ENCODE measurements around the gene CAV2. TPM values are rescaled to one million over a fixed set of nuclear protein-coding genes. Genes with fewer than 3 reads are reported as not detected.
A peak's percentile ranks its signal among the peaks of the same experiment; 100 is the strongest.

The CAV2 gene
- total RNA-seq, 2 donors from 2014 or later, result 8.9 to 16.1 TPM

DNA sequence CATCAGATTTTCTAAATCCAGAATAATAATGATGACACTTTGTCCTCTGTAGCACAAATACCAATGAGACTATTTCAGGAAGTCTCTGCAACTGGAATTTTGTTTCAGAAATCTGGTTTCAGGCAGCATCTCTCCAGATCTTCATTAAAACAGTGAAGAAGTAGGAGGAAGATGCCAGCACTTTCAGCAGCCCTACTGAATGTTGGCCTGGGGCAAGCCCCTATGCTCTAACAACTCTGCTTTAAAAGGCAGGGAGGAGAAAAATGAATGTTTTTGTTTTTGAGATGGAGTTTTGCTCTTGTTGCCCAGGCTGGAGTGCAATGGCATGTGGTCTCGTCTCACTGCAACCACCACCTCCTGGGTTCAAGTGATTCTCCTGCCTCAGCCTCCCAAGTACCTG is 18.1 kb downstream of the CAV2 start:
- no peak for DNase-seq
- intact Hi-C loops (cut with DNase I, micrococcal nuclease), result no loop called here
- ATAC-seq, result no peak

DNA sequence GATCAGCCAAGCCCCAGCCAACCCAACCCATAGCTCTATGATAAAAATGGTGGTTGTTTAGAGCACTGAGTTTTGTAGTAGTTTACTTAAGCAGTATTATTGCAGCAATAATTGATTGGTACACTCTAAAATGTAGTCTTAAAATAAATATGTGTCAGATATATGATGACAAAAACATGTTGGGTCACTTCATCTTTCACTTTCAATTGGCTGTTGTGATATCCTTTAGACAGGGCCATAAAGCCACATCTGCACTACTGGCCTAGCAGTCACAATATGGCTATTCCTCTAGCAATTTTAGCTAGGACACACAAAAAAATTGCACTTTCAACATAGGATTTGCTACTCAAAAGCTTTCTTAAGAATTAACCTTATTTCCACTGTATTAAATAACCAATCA is 19.4 kb downstream of the CAV2 start:
- intact Hi-C loops (cut with DNase I, micrococcal nuclease), result no loop called here
- DNase-seq (no peak), ATAC-seq (no peak)

DNA sequence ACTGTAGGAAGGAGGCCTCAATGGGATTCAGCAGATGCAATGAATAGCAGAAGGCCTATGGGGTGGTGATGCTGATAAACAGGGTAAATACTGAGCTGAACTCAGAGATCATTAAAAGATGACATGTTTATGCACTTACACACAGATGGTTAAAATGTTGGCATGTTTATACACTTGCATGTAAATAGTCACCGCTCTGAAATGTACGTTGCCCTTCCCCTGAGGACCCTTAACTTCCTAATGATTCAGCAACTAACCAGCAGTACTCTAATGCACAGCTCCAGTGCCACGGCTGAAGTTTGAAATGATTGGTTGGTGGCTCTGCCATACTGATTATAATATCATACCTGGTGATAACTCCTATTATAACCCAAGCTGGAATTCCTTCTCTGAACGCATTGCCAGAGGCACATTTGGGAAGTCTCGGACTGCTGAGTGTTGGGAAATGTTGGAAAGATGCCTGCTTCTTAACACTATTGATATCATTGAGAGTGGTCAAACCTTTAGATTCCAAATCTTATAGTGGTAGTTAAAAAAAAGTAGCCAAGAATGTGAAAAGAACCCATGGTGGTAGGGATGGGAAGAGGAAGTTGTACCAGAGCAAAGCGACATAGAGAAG is 21.6 kb downstream of the CAV2 start:
- ATAC-seq (no peak), DNase-seq (no peak)
- intact Hi-C loops (cut with DNase I, micrococcal nuclease), result loop anchor here in 1 of 2 donors (10.0 kb wide), 2 partner anchors 64 to 166 kb away; no protein-coding TSS in a partner anchor

DNA sequence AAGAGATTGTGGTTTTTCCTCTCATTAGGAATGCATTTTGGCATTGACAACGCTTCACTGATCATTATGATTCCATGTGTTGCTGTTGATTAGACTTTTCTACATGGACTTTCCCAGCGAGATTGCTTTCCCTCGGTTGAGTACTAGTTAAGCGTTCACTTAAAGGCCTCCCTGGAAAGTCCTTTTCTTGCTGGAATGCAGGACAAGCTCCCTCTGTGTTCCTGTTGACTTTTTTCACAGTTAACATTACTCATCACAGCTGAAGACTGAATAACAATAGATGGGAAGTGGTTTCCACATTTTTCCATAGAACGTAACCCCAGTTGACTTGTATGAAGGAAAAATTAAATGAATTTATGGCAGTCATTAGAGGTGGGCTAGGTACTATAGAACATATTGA is 22.7 kb downstream of the CAV2 start:
- intact Hi-C loops (cut with DNase I, micrococcal nuclease), result loop anchor here in 1 of 2 donors (10.0 kb wide), 2 partner anchors 63 to 167 kb away; no protein-coding TSS in a partner anchor
- ATAC-seq, result no peak
- DNase-seq, result no peak

DNA sequence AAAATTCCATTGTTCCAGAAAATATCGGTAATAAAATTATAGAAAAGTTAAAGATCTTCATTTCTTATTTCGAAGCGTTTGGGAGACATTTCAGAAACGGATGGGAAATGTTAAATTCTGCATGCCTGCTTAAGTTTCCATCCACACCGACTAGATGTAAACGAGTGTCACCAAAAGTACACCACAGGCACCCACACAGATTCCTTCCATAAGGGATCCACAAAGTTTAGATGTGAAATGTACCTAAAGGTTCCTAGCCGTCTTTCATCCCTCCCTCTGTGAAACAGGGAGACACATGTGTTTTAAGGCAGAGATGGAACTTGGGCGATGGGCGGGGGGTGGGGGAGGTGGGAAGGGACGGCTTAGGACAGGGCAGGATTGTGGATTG is 24.7 kb downstream of the CAV2 start:
- DNase-seq, result no peak
- no peak for ATAC-seq
- intact Hi-C loops (cut with DNase I, micrococcal nuclease), result loop anchor here in 1 of 2 donors (10.0 kb wide), 2 partner anchors 61 to 169 kb away; no protein-coding TSS in a partner anchor

DNA sequence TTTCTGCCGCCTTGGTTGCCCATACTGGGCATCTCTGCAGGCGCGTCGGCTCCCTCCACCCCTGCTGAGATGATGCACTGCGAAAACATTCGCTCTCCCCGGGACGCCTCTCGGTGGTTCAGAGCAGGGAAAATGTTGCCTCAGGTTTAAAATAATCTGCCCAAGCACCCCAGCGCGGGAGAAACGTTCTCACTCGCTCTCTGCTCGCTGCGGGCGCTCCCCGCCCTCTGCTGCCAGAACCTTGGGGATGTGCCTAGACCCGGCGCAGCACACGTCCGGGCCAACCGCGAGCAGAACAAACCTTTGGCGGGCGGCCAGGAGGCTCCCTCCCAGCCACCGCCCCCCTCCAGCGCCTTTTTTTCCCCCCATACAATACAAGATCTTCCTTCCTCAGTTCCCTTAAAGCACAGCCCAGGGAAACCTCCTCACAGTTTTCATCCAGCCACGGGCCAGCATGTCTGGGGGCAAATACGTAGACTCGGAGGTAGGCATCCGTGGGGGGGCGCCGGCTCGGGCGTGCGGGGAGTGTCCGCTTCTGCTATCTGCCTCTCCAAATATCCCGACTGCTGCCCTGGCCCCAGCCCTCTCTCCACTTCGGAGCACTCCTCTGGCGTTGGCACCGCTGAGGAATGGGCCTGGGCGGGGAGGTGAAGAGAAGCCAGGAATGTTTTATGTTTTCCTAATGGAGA is 25.2 kb downstream of the CAV2 start, which contains the start of gene CAV1:
CAV1 (plus strand) TSS at position 428 of the 689 bp plus-strand sequence; CDS start at position 455, 27 bp downstream.
- peak; percentile 69 to 81 for DNase-seq
- peak; percentile 47 for ATAC-seq
- intact Hi-C loops (cut with DNase I, micrococcal nuclease), result loop anchor here in 1 of 2 donors (5.0 to 10.0 kb wide), 3 partner anchors 60 to 252 kb away; no protein-coding TSS in a partner anchor

DNA sequence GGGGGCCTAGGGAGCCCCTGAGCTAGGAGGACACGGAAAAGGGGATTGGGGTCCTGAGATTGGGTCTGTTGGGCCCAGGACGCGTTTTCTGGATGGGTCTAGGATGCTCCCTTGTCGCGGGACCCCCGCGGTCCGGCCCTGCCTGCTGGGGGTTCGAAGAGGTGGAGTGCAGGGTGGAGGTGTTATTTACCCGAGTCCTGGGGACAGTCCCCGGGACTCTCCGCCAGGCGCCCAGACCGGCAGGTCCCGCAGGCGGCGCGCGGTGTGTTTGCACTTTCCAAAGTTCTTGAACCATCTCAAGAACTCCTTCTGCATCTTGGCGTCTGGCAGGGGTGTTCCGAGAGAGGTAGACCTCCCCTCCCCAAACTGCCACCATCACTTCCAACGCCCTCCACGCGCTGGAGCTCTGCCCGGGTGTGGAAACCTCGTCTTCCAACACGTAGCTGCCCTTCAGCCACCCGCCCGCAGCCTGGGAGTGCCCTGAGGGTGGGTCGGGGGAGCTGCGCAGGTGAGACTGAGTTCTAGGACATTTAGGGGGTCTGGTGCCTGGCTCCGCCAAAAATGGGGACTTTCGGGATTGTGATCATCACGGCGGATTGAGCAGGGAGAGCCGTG is 25.9 kb downstream of the CAV2 start:
- peak; percentile 31 to 39 for DNase-seq
- intact Hi-C loops (cut with DNase I, micrococcal nuclease), result loop anchor here in 1 of 2 donors (5.0 to 10.0 kb wide), 3 partner anchors 59 to 253 kb away; no protein-coding TSS in a partner anchor
- ATAC-seq, result peak; percentile 53

DNA sequence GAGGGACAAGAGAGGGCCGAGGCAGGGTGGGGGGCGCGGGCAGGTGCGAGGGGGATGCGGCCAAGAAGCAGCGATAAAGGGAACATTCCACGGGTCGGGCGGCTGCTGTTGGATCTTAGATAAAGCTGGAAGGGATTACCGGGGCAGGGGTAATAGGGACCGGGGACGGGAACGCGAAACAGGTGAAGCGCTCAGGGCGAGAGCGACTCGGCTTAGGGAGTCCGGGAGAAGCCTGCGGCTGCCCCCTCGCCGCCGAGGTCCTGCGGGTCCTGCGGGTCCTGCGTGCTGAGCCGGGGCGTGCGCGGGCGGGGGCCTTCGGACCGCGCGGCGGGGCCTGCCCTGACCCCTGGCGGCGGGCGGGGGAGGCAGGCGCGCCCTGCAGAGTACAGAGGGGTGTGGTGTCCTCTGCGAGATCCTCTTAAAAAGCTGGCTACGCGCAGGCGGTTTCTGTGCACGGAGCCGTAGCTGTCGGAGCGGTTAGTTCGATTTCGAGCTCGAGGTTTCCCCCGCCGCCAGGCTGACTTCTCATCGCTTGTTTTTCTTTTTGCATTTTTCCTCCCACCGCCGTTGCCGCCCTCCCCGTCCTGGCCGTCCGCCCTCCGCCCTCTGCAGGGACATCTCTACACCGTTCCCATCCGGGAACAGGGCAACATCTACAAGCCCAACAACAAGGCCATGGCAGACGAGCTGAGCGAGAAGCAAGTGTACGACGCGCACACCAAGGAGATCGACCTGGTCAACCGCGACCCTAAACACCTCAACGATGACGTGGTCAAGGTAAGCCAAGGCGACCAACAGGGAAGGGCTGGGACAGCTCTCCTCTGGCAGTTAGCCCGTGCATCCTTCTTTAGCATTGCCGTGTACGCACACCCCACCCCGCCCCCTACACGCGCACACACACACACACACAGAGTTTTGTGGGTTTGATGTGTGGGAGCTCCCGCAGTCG is 26.6 kb downstream of the CAV2 start:
- DNase-seq (peak; percentile 72 to 74), ATAC-seq (peak; percentile 94)
- intact Hi-C loops (cut with DNase I, micrococcal nuclease), result loop anchor here in 1 of 2 donors (5.0 to 10.0 kb wide), 3 partner anchors 59 to 254 kb away; no protein-coding TSS in a partner anchor

DNA sequence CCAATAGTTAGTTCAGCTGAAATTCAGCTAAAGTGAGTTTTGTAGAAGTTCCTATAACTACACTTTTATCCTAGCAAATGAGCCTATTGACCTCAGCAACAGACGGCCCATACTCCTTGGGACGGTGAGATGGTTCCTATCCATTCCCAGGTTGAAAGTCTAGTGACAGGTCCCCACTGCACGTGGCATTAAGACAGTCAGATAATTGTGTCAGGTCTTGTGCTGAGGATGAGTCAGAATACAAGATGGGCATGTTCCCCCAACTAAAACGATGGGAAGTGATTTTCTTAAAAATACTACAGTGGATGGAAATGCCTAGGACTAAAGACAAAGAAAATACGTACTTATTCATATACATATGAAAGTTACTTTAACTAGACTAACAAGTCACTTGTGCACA is 27.4 kb downstream of the CAV2 start:
- ATAC-seq (no peak), DNase-seq (no peak)
- intact Hi-C loops (cut with DNase I, micrococcal nuclease), result loop anchor here in 1 of 2 donors (5.0 to 10.0 kb wide), 3 partner anchors 58 to 255 kb away; no protein-coding TSS in a partner anchor

DNA sequence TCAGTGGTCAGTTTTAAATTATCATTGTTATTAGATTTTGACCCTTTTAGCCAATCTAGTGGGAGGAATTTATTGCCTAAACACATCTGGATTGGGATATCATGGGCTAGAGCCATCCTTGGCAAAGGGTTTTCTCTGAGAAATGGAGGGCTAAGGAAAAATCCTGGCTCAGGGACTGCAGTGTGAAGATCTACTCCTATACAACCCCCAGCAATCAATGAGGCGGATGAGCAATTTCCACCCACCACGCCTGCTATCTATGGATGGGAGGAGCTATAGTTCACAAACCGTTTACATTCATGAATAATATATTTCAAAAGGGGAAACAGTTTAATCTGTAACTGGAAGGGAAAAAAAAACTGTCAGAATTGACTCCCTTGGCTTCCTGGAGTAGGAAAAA is 28.0 kb downstream of the CAV2 start:
- DNase-seq (no peak), ATAC-seq (no peak)
- intact Hi-C loops (cut with DNase I, micrococcal nuclease), result loop anchor here in 1 of 2 donors (5.0 to 10.0 kb wide), 3 partner anchors 57 to 255 kb away; no protein-coding TSS in a partner anchor

DNA sequence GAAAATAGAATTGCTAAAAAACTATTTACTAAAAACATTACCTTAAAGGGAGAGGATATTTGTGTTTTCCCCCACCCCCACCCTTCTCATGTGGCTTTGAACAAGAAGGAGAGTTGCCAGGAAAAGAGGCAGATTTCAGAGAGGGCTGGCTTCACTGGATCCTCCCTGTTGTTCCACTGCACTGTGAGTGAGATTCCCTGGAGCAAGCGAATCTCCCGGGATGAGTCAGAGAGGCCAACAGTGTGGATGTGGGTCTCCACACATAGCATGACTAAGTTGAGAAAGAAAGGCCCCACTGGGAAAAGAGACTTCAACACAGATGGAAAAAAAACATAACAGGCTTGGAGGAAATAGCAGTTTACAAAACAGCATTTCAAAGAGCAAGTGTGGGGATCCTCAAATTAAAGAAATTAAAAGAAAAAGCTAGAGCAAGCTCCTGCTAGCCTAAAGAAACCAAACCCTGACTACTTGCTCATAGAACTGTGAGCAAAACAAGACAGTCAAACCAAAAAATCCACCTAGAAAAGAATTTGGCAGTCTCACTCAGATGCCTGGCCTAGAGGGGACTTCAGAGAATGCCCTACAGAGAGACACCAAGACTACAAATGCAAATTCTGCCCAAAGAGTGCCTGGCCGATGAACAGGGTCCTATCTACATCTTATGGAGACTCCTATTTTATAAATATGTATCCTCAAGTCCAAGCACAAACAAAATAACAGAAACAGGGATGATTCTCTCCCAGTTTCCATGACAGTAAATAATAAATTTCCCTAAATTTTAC is 28.7 kb downstream of the CAV2 start:
- ATAC-seq (no peak), DNase-seq (peak in 1 of 2 donors; percentile 45)
- intact Hi-C loops (cut with DNase I, micrococcal nuclease), result loop anchor here in 1 of 2 donors (5.0 to 10.0 kb wide), 3 partner anchors 57 to 256 kb away; no protein-coding TSS in a partner anchor

DNA sequence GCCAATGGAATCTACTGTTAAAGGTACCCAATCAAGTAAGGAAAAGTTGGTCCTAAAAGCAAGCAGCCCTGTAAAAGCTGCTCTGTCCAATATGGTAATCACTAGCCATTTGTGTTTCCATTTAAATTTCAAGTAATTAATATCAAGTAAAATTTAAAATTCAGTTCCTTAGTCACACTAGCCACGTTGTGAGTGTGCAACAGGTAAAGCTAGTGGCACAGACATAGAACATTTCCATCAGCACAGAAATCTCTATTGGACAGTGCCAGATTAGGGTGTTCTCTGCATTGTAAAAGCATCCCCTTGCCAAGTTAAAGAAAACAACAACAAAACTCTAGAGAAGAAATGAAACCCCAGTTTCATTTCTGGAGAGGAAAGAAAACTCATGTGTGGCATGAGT is 29.7 kb downstream of the CAV2 start:
- ATAC-seq (no peak), DNase-seq (no peak)
- intact Hi-C loops (cut with DNase I, micrococcal nuclease), result loop anchor here in 1 of 2 donors (5.0 to 10.0 kb wide), 3 partner anchors 56 to 257 kb away; no protein-coding TSS in a partner anchor

DNA sequence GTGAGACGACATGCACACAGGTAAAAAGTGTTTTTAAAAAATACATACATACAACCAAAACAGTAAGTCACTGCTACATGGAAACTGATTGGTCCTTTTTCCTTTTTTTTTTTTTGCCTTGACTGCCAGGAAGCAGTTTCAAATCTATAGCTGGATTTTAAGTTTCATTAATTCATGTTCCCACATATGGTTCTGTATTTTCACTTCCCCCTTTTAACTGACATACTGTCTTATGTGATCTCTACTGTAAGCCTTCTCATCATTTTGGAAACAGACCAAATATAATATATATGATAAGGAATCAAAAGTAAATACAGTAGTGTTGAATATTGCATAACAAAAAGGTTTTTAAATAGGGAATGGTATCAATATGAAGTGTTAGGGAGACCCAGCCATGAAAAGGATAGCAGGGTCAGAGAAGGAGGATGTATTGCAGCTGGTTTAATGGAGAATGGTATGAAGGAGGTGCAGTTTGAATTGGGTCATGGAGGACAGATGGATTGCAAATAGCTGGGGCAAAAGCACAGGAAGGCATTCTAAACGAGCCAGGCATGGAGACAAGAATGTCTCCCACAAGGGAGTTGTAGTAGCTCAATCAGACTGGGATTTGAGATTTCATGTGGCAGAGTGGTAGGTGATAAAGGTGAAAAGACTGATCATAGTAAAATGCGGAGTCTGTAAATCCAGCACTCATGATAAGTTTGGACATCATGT is 30.7 kb downstream of the CAV2 start:
- intact Hi-C loops (cut with DNase I, micrococcal nuclease), result no loop called here
- DNase-seq (no peak), ATAC-seq (no peak)

DNA sequence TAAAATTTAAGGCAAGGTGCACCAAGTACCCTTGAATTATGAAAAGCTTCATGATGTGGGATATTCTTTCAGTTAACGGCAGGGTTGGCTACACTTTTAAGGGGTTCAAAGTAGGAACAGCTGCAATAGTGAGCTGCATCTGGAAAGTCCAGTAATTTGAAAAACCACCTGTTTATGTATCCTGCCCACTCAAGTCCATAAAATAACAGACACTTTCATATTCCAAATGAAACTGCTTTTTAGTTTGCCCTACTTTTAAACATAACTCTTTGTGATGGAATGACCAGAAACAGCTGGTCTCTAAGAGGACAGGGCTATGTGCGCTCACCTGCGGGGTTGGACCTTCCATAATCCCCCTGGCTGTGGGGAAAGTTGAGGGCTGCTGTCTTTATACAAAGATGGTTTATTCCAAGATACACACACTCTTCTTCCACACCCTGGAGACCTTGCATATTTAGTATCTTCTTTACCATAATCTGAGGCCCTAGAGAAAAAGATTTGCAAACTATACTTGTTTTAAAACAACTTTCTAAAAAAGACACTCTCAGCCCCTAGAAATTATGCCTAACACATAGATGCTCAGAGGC is 32.7 kb downstream of the CAV2 start:
- DNase-seq (no peak), ATAC-seq (no peak)
- intact Hi-C loops (cut with DNase I, micrococcal nuclease), result no loop called here

DNA sequence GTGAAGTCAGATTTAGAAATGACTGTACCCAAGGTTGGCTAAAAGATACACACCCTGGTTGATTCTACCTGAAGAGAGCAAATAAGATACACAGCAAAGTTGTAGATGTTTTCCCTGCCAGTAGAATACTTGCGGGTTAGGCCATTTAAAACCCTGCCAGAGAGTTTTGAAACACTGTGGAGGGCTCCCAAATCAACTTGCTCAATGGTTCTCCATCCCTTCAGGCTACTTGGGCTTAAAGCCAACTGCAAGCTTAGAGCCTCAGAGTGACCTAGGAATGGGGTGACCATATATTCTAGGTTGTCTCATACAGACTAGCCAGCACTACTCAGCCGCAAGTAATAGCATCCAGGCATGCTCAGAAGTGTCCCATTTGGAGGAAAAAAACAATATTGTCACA is 35.3 kb downstream of the CAV2 start:
- DNase-seq, result no peak
- intact Hi-C loops (cut with DNase I, micrococcal nuclease), result no loop called here
- no peak for ATAC-seq

DNA sequence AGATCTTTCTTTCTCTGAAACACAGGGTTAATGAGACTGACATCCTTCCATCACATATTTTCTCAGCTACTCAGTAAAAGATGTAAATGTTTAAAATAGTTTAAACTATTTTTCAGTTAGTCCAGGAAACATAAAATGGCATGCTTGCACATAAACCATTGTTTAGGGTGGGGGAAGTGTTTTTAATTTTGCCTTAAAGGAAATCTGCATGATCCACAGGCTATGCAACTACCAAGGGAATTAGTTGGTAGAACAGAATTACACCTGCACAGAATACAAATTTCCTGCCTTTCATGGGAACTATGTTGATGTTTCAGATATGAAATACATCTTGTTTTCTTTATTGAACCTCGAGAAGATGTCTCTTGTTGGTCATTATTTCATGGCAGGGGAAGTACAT is 35.9 kb downstream of the CAV2 start:
- intact Hi-C loops (cut with DNase I, micrococcal nuclease), result no loop called here
- no peak for DNase-seq
- ATAC-seq, result no peak

DNA sequence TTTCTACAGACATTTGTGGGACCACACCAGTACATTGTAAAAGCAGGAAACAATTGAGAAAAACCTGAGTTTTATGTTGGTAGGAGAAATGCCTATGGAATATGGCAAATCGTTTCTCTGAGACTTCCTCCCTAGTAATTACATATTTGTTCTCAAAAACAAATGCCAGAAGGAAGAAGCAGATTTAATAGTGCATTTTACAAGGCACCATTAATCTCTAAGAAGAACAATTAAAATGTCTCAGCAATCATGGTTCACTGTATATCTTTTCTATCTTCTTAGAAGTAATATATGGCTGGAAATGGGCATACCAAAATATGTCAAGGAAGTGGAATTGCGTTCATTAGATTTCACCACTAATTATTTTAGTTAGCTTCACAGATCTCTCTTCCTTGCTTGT is 38.6 kb downstream of the CAV2 start:
- intact Hi-C loops (cut with DNase I, micrococcal nuclease), result no loop called here
- ATAC-seq (no peak), DNase-seq (no peak)
